Body of pancreas (tissue), 4 donors: ENCODE measurements around the gene PCDHGA6. TPM values are rescaled to one million over a fixed set of nuclear protein-coding genes. Genes with fewer than 3 reads are reported as not detected.
"Not testable (repeated sequence)": the region's sequence is repeated elsewhere in the genome, so short reads cannot be mapped to it uniquely, and the experiment has no call there.

Source experiments
- ATAC-seq: fragments of 150-250 bp; one replicate; pipeline ENCODE4 v1.9.1; 2016
- DNase-seq, 4 donors: peaks; one replicate each; pipeline ENCODE4 v3.0.0-alpha.2; 2019
- H3K27ac ChIP-seq, 4 donors: fragments of 200-600 bp; sonication (generic); 1 replicate in 3 of 4; 2 replicates in 1 of 4; pipeline versions ENCODE4 v1.5.1 to v1.6.1; 2016 to 2019; ENCODE audit warnings: mild to moderate bottlenecking in 1 of 4, mixed read lengths in 1 of 4, moderate library complexity in 1 of 4
- H3K27me3 ChIP-seq, 2 donors: fragments of 200-600 bp; sonication (generic); one replicate each; pipeline ENCODE4 v1.6.0; 2016; ENCODE audit warnings: mild to moderate bottlenecking in 1 of 2
- H3K36me3 ChIP-seq, 2 donors: fragments of 200-600 bp; sonication (generic); replicated peaks in 1 of 2; 2 replicates each; pipeline ENCODE4 v1.5.1; 2016; ENCODE audit warnings: low read depth in 2 of 2; ENCODE audit not compliant: insufficient read depth in 1 of 2
- H3K4me1 ChIP-seq: fragments of 200-600 bp; sonication (generic); one replicate; pipeline ENCODE4 v1.6.0; 2016
- H3K4me3 ChIP-seq, 2 donors: fragments of 200-600 bp; sonication (generic); 1 replicate in 1 of 2; 2 replicates in 1 of 2; pipeline ENCODE4 v1.5.1; 2016 to 2019
- H3K9me3 ChIP-seq, 3 donors: fragments of 200-600 bp; sonication (generic); 1 replicate in 2 of 3; 2 replicates in 1 of 3; pipeline ENCODE4 v1.5.1; 2016
- POLR2A ChIP-seq, 3 donors: fragments of 450-650 bp; IDR thresholded peaks; one replicate each; pipeline ENCODE4 v1.6.1; 2016; ENCODE audit warnings: antibody characterized with exemption in 3 of 3, mild to moderate bottlenecking in 2 of 3
- WGBS, 2 donors: methylation state at CpG; one replicate each; pipeline ENCODE4 v1.1.5; 2017; 5-methylcytosine and 5-hydroxymethylcytosine counted together
- intact Hi-C: fragments of 100-400 bp; cut with DNase I; formaldehyde crosslinking; loops from one replicate; pipeline ENCODE4 v1.15.1; 2023
- total RNA-seq, 2 donors: library from RNA; depleted of rRNA; stranded (reverse); fragments of >200 nt; gene quantifications; one replicate each; pipeline ENCODE4 v1.1.0, GENCODE V29; 2016
- TF ChIP-seq, protein P1 (sequence below), 7 experiments: fragments of 450-650 bp in 4 of 7; fragments of 200-600 bp in 3 of 7; sonication (generic) in 3 of 7; IDR thresholded peaks; one replicate each; pipeline ENCODE4 v1.5.1; 2016 to 2019; ENCODE audit warnings: antibody characterized with exemption in 7 of 7

The PCDHGA6 gene
- total RNA-seq, 2 donors from 2014 or later = 5.2 to 11.2 TPM

DNA sequence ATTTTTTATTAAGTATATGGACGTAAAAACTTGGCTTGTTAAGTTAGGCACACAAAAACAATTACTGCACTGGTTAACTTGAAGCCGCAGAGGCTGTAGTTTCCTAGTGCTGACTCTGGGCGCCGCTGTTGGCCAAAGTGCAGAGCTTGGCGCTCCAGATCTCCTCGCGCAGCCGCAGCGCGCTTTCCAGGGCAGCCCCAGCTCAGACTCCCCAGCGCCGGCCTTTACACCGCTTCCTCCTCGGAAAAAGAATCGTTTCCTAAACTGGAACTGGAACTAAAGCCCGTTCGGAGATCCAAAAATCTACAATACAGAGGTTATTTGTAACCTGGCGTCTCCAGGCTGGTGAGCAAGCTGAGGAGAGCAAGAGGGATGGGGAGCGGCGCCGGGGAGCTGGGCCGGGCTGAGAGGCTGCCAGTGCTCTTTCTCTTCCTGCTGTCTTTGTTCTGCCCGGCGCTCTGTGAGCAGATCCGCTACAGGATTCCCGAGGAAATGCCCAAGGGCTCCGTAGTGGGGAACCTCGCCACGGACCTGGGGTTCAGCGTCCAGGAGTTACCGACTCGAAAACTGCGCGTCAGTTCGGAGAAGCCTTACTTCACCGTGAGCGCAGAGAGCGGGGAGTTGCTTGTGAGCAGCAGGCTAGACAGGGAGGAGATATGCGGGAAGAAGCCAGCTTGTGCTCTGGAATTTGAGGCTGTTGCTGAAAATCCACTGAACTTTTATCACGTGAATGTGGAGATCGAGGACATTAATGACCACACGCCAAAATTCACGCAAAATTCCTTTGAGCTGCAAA is 24.3 kb downstream of the PCDHGA6 start, which contains the start of gene PCDHGB5:
Gene PCDHGB5 (plus strand): TSS at position 192 of the 796 bp plus-strand sequence. CDS start 181 bp downstream, at position 373.
- TF ChIP-seq, protein P1, sequence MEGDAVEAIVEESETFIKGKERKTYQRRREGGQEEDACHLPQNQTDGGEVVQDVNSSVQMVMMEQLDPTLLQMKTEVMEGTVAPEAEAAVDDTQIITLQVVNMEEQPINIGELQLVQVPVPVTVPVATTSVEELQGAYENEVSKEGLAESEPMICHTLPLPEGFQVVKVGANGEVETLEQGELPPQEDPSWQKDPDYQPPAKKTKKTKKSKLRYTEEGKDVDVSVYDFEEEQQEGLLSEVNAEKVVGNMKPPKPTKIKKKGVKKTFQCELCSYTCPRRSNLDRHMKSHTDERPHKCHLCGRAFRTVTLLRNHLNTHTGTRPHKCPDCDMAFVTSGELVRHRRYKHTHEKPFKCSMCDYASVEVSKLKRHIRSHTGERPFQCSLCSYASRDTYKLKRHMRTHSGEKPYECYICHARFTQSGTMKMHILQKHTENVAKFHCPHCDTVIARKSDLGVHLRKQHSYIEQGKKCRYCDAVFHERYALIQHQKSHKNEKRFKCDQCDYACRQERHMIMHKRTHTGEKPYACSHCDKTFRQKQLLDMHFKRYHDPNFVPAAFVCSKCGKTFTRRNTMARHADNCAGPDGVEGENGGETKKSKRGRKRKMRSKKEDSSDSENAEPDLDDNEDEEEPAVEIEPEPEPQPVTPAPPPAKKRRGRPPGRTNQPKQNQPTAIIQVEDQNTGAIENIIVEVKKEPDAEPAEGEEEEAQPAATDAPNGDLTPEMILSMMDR (IDR thresholded peaks at IDR 0.05) = peak; percentile 18 to 60 (median 52)
- peak in 1 of 3 donors; percentile 9 for TF ChIP-seq POLR2A (IDR thresholded peaks at IDR 0.05)
- H3K4me3 ChIP-seq, H3K36me3 ChIP-seq, H3K27me3 ChIP-seq, H3K4me1 ChIP-seq, intact Hi-C loops: not testable (repeated sequence)
- WGBS, 2 donors = 3 to 4% methylated on average over 19 to 26 of the region's 43 CpGs
- DNase-seq = peak; percentile 40 to 63 (median 54)
- peak; percentile 85 for ATAC-seq
- H3K27ac ChIP-seq = peak within 1 kb of the TSS in 1 of 4 donors; percentile 21
- H3K9me3 ChIP-seq = peaks cover 0 to 63% (median 14%) of the 10 kb centered on the region in 3 donors

DNA sequence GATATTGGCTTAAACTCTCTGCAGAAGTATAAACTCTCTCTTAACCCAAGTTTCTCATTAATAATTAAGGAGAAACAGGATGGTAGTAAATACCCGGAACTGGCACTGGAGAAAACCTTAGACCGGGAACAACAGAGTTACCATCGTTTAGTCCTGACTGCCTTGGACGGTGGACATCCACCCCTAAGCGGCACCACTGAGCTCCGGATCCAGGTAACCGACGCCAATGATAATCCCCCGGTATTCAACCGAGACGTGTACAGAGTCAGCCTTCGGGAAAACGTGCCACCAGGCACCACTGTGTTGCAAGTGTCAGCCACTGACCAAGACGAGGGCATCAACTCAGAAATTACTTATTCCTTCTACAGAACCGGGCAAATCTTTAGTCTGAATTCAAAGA is 24.9 kb downstream of the PCDHGA6 start:
- no peak overlapping the region for H3K27ac ChIP-seq
- ATAC-seq = no peak
- 19 to 30% methylated on average over 15 of the region's 15 CpGs for WGBS, 2 donors
- H3K4me3 ChIP-seq = no peak overlapping the region
- H3K4me1 ChIP-seq = no peaks in the 10 kb centered on the region
- no peak for DNase-seq
- H3K36me3 ChIP-seq = no peaks in the 10 kb centered on the region
- no peaks in the 10 kb centered on the region for H3K27me3 ChIP-seq
- TF ChIP-seq, protein P1 (IDR thresholded peaks at IDR 0.05) = no peak
- TF ChIP-seq POLR2A (IDR thresholded peaks at IDR 0.05) = no peak
- intact Hi-C loops = no loop called here
- H3K9me3 ChIP-seq = peaks cover 0 to 63% (median 8%) of the 10 kb centered on the region in 3 donors

DNA sequence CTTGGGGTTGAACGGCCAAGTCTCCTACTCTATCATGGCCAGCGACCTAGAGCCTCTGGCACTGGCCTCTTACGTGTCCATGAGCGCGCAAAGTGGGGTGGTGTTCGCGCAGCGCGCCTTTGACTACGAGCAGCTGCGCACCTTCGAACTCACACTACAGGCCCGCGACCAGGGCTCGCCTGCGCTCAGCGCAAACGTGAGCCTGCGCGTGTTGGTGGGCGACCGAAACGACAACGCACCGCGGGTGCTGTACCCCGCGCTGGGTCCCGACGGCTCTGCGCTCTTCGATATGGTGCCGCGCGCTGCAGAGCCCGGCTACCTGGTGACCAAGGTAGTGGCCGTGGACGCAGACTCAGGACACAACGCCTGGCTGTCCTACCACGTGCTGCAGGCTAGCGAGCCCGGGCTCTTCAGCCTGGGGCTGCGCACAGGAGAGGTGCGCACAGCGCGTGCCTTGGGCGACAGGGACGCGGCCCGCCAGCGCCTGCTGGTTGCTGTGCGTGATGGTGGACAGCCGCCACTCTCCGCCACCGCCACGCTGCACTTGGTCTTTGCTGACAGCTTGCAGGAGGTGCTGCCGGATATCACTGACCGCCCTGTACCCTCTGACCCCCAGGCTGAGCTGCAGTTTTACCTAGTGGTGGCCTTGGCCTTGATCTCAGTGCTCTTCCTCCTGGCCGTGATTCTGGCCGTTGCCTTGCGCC is 26.0 kb downstream of the PCDHGA6 start:
- H3K36me3 ChIP-seq = no peaks in the 10 kb centered on the region
- no peaks in the 10 kb centered on the region for H3K27me3 ChIP-seq
- intact Hi-C loops = no loop called here
- no peak overlapping the region for H3K4me3 ChIP-seq
- no peak overlapping the region for H3K27ac ChIP-seq
- no peak for TF ChIP-seq POLR2A (IDR thresholded peaks at IDR 0.05)
- DNase-seq = no peak
- H3K4me1 ChIP-seq = no peaks in the 10 kb centered on the region
- WGBS, 2 donors = 17 to 25% methylated on average over 11 to 51 of the region's 61 CpGs
- peaks cover 0 to 64% (median 10%) of the 10 kb centered on the region in 3 donors for H3K9me3 ChIP-seq
- ATAC-seq = no peak

DNA sequence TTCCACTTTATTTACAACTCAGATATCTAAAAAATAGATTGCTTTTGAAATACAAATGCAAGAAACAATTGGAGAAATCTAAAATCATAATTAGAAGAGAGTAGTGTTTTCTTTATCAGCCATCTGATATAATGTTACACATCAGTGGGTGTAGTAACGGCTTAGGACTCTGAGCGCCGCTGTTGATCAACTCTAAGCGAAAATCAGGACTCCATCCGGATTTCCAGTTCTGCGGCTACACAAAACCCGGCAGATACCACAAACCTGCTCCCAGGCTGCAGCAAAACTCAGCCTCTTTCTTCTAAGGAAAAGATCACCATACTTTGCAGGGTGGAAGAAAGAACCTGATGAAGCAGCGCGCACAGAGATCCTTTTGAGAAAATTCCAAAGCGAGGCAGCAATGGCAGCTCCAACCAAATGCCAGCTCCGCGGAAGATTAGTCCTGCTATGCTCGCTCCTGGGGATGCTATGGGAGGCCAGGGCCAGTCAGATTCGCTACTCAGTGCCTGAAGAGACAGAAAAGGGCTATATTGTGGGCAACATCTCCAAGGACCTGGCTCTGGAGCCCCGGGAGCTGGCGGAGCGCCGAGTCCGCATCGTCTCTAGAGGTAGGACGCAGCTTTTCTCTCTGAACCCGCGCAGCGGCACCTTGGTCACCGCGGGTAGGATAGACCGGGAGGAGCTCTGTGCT is 29.0 kb downstream of the PCDHGA6 start, which contains the start of gene PCDHGA9:
Gene PCDHGA9 (plus strand): TSS at position 226 of the 691 bp plus-strand sequence. CDS start 175 bp downstream, at position 401.
- intact Hi-C loops = no loop called here
- no peak within 1 kb of the TSS for H3K4me3 ChIP-seq
- no peak for DNase-seq
- no peak for ATAC-seq
- H3K27me3 ChIP-seq = no peaks in the 10 kb centered on the region
- 21 to 22% methylated on average over 25 to 27 of the region's 27 CpGs for WGBS, 2 donors
- H3K27ac ChIP-seq = no peak within 1 kb of the TSS
- H3K4me1 ChIP-seq = no peaks in the 10 kb centered on the region
- no peaks in the 10 kb centered on the region for H3K36me3 ChIP-seq
- TF ChIP-seq, protein P1 (IDR thresholded peaks at IDR 0.05) = peak in 3 of 7 experiments; percentile 24 to 32 (median 26)
- TF ChIP-seq POLR2A (IDR thresholded peaks at IDR 0.05) = no peak
- H3K9me3 ChIP-seq = peaks cover 0 to 65% (median 10%) of the 10 kb centered on the region in 3 donors
